Right cardiac atrium (tissue), 5 donors: Measurements from ENCODE around the gene CSK. TPM values are rescaled to one million over a fixed set of nuclear protein-coding genes. Genes with fewer than 3 reads are reported as not detected.
"Not testable (repeated sequence)": the region's sequence is repeated elsewhere in the genome, so short reads cannot be mapped to it uniquely, and the experiment has no call there.

ENCODE experiments used
- ATAC-seq, 2 donors: fragments of 200-7000 bp; cut with Tn5 transposase; one replicate each; pipeline versions ENCODE4 v1.8.0 to v1.9.1; 2020; ENCODE audit warnings: moderate library complexity in 2 of 2, mild to moderate bottlenecking in 1 of 2
- DNase-seq, 3 donors: peaks; one replicate each; pipeline ENCODE4 v3.0.0-alpha.2; 2020
- H3K27ac ChIP-seq: one replicate; pipeline ENCODE4 v1.5.1; 2013; ENCODE audit warnings: mild to moderate bottlenecking, low read length, control low read depth, moderate library complexity
- H3K27me3 ChIP-seq: one replicate; pipeline ENCODE4 v1.6.1; 2013; ENCODE audit not compliant: control insufficient read depth, insufficient read depth
- H3K4me1 ChIP-seq: one replicate; pipeline ENCODE4 v1.6.1; 2013; ENCODE audit warnings: low read length; ENCODE audit not compliant: control insufficient read depth, insufficient read depth
- H3K4me3 ChIP-seq: one replicate; pipeline ENCODE4 v1.5.1; 2013; ENCODE audit warnings: low read length, control low read depth
- H3K9me3 ChIP-seq: one replicate; pipeline ENCODE4 v1.6.1; 2013; ENCODE audit warnings: low read length; ENCODE audit not compliant: control insufficient read depth
- WGBS: extraction: QIAGEN DNeasy Blood & Tissue Kit; methylation state at CpG from one replicate; pipeline ENCODE4 v1.1.7; 2013; 5-methylcytosine and 5-hydroxymethylcytosine counted together
- intact Hi-C, 4 donors: fragments of 100-400 bp; cut with DNase I; formaldehyde crosslinking; loops; one replicate each; pipeline versions ENCODE4 v1.11.0 to v1.14.0; 2022 to 2023
- long read RNA-seq, 4 donors: library from polyadenylated mRNA; unstranded; transcript quantifications; one replicate each; pipeline ENCODE4 v2.0.0, GENCODE V29; 2020 to 2021
- polyA plus RNA-seq: library from polyadenylated mRNA; stranded (reverse); fragments of 200-250 nt; gene quantifications from one replicate; pipeline ENCODE4 v1.2.3, GENCODE V29; 2013
- total RNA-seq, 4 donors: library from RNA; stranded (reverse); fragmentation: NEBNext Ultra II Directional; extraction: Animal tissue kit (Norgen Biotek cat#: 25700); gene quantifications; one replicate each; pipeline ENCODE4 v1.2.1, GENCODE V29; 2021
- donor health status: healthy with polysubstance abuse.
- donor health status: DM: no; HTN: yes; CAD: no.
- donor health status: DM: no; HTN: no; CAD: no.
- donor health status: DM: no; HTN: yes; CAD: no; lungs with severe emphysema.
- donor health status: DM: yes; HTN: yes; CAD: no.

Gene CSK
- total RNA-seq (10 to 100 TPM; 52.9 to 68.3 (median 60.9) TPM), polyA plus RNA-seq (44.3 TPM)
- long read RNA-seq, donor 1, transcript CSK-201 (13 exons, 2,767 nt), result major isoform, 72 of 127 reads
- long read RNA-seq, donor 1, partial matches to known transcripts, result 48 of 127 reads
- long read RNA-seq, donor 1, other reads (novel, unspliced or antisense), result 7 of 127 reads
- long read RNA-seq, donor 2, transcript CSK-201 (13 exons, 2,767 nt), result major isoform, 37 of 57 reads
- long read RNA-seq, donor 2, partial matches to known transcripts, result 14 of 57 reads
- long read RNA-seq, donor 2, other reads (novel, unspliced or antisense), result 2 of 57 reads
- long read RNA-seq, donor 3, transcript CSK-201 (13 exons, 2,767 nt), result major isoform, 32 of 75 reads
- long read RNA-seq, donor 3, transcript CSK-202 (14 exons, 1,900 nt), result minor isoform, 13 of 75 reads
- long read RNA-seq, donor 3, partial matches to known transcripts, result 27 of 75 reads
- long read RNA-seq, donor 3, other reads (novel, unspliced or antisense), result 3 of 75 reads
- long read RNA-seq, donor 4, transcript CSK-201 (13 exons, 2,767 nt), result major isoform, 33 of 58 reads
- long read RNA-seq, donor 4, partial matches to known transcripts, result 17 of 58 reads
- long read RNA-seq, donor 4, other reads (novel, unspliced or antisense), result 6 of 58 reads

DNA sequence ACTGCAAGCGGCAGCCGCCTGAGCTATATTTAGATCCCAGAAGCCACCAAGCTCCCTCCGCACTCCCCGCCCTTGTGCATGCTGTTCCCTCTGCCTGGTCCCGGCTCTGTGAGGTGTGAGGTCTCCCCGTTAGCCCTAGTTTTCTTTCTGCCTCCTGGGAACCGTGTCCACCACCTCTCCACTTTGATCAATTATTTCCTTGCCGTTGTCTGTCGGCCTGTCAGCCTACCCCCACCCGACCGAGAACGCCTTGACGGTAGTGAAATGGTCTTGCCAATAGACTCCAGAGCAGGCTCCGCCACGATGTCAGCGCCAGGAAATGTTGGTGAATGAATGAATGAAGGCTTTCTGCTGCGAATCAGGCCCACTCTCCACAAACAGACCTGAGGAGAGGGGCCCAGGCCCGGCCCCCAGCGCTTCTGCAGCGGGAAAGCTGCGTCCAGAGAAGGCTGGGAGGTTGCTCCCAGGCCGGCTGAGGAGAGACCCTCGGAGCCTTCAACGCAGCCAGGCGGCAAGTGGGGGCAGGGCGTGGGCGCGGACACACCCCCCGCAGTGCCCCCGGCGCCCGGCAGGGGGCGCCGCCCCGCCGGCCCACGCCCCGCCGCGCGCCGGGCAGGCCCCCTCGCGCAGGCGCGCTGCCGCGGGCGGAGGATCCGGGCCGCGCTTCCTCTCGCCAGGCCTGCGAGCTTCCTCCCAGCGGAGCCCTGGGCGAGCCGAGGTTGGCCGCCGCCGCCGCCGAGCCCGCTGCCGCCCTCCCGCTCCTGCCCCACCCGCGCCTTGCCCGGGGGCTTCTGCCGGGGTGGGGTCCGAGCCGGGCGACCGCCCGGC, at the start of gene CSK:
Gene CSK (plus strand): TSS at position 650 of the 828 bp plus-strand sequence. CDS start 16,218 bp downstream, outside the sequence.
- intact Hi-C loops, result loop anchor here in 2 of 4 donors (5.0 to 10.0 kb wide), 2 partner anchors 51 to 53 kb away; no protein-coding TSS in a partner anchor
- peaks cover 22% of the 10 kb centered on the region for H3K4me1 ChIP-seq
- ATAC-seq (peak; percentile 53 to 56), DNase-seq (peak; percentile 83 to 94 (median 92))
- H3K27ac ChIP-seq, result peak within 1 kb of the TSS; percentile 94
- H3K4me3 ChIP-seq, result peak within 1 kb of the TSS; percentile 96
- under 1% methylated on average over 74 of the region's 74 CpGs for WGBS
- H3K27me3 ChIP-seq, result no peaks in the 10 kb centered on the region
- H3K9me3 ChIP-seq, result no peaks in the 10 kb centered on the region

DNA sequence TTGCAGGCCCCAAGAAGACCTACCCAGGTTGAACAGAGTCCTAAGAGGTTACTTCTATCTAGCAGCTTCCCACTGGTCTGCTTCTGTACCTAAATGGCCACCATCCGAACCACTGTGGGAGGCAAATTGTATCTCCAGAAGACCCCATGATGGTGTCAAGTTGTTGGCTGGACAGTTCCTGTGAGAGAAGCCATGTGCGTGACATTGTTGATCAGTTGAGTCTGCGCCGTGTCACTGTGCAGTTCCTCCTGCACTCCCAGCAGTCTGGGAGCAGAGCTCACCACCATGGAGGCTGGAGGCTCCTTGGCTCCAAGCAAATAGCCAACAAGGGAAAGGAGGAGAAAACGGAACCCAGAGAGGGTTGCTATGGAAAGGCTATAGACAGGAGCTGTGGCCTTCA, 49.0 kb upstream of the CSK start:
- whole genome bisulfite sequencing, result 88% methylated on average over 5 of the region's 5 CpGs
- Histone ChIP-seq H3K4me3 (no peak overlapping the region), H3K27ac (no peak overlapping the region), H3K4me1 (no peaks in the 10 kb centered on the region), H3K27me3 (no peaks in the 10 kb centered on the region), H3K9me3 (no peaks in the 10 kb centered on the region)
- intact Hi-C loops, result no loop called here
- DNase-seq (no peak), ATAC-seq (no peak)

DNA sequence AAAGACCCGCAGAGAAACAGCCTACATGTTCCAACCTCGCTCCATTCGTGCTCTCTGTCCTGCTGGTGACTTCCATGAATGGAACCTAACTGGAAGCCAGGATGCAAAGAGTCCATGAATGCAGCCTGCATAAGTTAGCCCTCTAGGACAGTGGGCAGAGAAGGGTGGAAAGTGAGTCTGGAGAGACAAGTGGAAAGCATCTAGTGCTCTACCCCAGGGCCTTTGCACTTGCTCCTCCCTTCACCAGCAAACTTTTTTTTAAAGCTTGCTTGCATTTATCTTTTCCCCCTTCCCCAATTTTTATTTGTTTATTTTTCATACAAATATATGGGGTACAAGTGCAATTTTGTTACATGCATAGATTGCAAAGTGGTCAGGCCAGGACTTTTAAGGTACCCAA, 48.6 kb upstream of the CSK start:
- intact Hi-C loops, result no loop called here
- no peaks in the 10 kb centered on the region for H3K27me3 ChIP-seq
- H3K4me3 ChIP-seq, result no peak overlapping the region
- no peak for ATAC-seq
- no peak for DNase-seq
- WGBS, result 91% methylated on average over 3 of the region's 3 CpGs
- H3K4me1 ChIP-seq, result no peaks in the 10 kb centered on the region
- no peak overlapping the region for H3K27ac ChIP-seq
- H3K9me3 ChIP-seq, result no peaks in the 10 kb centered on the region

DNA sequence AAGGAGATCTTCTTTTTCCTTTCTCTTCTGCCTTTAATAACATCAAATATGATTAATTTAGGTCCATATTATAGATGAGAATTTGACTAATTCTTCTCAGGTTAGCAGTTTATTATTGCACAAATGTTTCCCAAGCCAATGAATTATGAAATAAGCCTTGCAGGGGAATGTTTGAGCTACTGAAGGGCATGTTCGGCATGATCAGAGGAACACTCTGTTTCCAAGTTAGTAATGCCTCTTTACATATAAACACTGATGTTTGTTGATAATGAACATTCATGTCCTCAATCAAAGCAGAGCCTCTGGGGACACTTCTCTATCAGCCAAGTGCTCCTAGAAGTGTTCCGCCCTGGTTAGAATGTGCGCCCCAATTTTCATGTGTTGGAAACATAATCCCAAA, 46.6 kb upstream of the CSK start:
- no peaks in the 10 kb centered on the region for H3K4me1 ChIP-seq
- no peaks in the 10 kb centered on the region for H3K27me3 ChIP-seq
- H3K4me3 ChIP-seq, result no peak overlapping the region
- WGBS, result 88% methylated on average over 3 of the region's 3 CpGs
- ATAC-seq (no peak), DNase-seq (no peak)
- no peak overlapping the region for H3K27ac ChIP-seq
- intact Hi-C loops, result no loop called here
- H3K9me3 ChIP-seq, result no peaks in the 10 kb centered on the region

DNA sequence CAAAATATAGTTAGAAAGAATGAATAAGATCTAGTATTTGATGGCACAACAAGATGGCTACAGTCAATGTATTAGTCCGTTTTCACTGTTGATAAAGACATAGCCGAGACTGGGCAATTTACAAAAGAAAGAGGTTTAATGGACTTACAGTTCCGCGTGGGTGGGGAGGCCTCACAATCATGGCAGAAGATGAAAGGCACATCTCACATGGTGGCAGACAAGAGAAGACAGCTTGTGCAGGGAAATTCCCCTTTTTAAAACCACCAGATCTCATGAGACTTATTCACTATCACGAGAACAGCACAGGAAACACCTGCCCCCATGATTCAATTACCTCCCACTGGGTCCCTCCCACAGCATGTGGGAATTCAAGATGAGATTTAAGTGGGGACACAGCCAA, 43.6 kb upstream of the CSK start:
- intact Hi-C loops, H3K27me3 ChIP-seq, ATAC-seq, H3K4me1 ChIP-seq, DNase-seq, H3K9me3 ChIP-seq, H3K4me3 ChIP-seq, H3K27ac ChIP-seq: not testable (repeated sequence)
- WGBS, result 53% methylated on average over 5 of the region's 5 CpGs

DNA sequence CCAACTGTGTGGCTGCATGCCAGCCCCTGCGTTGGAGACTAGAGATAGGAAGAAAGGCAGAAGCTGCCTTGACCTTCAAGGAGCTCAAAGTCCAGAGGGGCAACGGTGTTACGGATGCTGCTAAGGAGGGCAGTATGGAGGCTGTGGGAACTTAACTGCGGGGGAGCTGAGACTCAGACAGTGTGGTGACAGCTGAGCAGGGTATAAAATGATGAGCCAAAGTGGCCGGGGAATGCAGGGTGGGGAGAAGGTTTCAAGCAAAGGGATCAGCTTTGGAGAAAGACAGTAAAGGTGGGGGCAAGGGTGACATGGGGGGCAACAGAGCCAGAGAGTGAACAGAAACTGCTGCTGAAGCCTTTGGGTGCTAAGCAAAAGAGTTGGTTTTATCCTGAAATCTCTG, 39.5 kb upstream of the CSK start:
- H3K27me3 ChIP-seq, result no peaks in the 10 kb centered on the region
- DNase-seq (no peak), ATAC-seq (no peak)
- intact Hi-C loops, result no loop called here
- H3K27ac ChIP-seq, result no peak overlapping the region
- WGBS, result 76% methylated on average over 5 of the region's 5 CpGs
- H3K9me3 ChIP-seq, result no peaks in the 10 kb centered on the region
- no peak overlapping the region for H3K4me3 ChIP-seq
- H3K4me1 ChIP-seq, result no peaks in the 10 kb centered on the region

DNA sequence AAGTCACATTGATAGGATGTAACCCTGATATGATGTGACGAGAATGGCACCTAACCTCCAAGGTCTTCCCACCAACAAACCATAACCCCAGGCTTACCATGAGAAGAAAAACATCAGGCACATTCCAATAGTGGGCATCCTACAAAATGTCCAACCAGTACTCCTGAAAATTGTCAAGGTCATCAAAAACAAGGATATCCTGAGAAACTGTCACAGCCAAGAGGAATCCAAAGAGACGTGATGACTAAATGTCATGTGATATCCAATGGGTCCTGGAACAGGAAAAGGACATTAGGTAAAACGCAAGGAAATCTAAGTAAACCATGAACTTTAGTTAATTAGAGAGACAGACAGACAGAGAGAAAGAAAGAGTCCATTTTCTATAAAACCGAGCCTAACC, 35.5 kb upstream of the CSK start:
- 53% methylated on average over 4 of the region's 4 CpGs for WGBS
- intact Hi-C loops, result no loop called here
- DNase-seq (no peak), ATAC-seq (no peak)
- H3K4me3 ChIP-seq, result no peak overlapping the region
- H3K27me3 ChIP-seq, result no peaks in the 10 kb centered on the region
- H3K4me1 ChIP-seq, result no peaks in the 10 kb centered on the region
- no peak overlapping the region for H3K27ac ChIP-seq
- no peaks in the 10 kb centered on the region for H3K9me3 ChIP-seq

DNA sequence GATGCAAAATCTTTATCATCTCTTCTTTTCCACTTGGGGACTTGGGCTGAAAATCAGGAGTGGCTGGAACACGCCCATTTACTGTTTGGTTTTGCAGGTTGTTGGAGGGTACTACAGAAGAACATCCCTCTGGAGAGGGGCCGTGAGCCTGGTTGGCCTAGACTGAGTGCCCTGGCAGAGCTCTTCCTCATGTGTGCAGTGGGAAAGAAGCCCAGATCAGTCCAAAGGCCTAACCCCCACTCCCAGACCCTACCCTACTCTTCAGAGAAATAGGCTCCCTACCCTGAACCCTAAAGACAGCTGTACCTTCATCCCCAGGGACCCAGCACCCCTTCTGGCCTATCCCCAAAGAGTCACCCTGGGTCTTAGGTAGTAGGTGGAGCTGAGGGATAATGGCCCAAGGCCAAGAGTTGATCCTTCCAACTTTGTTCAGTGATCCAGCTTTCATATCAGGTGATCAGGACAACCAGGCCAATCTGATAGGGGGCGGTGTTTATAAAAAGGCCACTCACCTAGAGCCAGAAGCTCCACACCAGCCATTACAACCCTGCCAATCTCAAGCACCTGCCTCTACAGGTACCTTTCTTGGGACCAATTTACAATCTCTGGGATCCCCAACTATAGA, 33.4 kb upstream of the CSK start, which contains the start of gene CYP1A2:
Gene CYP1A2 (plus strand): TSS at position 524 of the 625 bp plus-strand sequence. CDS start 894 bp downstream, outside the sequence.
- Histone ChIP-seq H3K4me3 (no peak within 1 kb of the TSS), H3K27me3 (no peaks in the 10 kb centered on the region), H3K27ac (no peak within 1 kb of the TSS), H3K9me3 (no peaks in the 10 kb centered on the region), H3K4me1 (no peaks in the 10 kb centered on the region)
- ATAC-seq (no peak), DNase-seq (no peak)
- 80% methylated on average over 3 of the region's 3 CpGs for WGBS
- intact Hi-C loops, result no loop called here

DNA sequence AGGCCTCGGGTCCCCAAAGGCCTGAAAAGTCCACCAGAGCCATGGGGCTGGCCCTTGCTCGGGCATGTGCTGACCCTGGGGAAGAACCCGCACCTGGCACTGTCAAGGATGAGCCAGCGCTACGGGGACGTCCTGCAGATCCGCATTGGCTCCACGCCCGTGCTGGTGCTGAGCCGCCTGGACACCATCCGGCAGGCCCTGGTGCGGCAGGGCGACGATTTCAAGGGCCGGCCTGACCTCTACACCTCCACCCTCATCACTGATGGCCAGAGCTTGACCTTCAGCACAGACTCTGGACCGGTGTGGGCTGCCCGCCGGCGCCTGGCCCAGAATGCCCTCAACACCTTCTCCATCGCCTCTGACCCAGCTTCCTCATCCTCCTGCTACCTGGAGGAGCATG, 32.0 kb upstream of the CSK start:
- WGBS, result 87% methylated on average over 20 of the region's 20 CpGs
- no peaks in the 10 kb centered on the region for H3K9me3 ChIP-seq
- H3K4me3 ChIP-seq, result no peak overlapping the region
- no peaks in the 10 kb centered on the region for H3K4me1 ChIP-seq
- ATAC-seq (peak in 1 of 2 donors; percentile 29), DNase-seq (no peak)
- intact Hi-C loops, result no loop called here
- no peaks in the 10 kb centered on the region for H3K27me3 ChIP-seq
- H3K27ac ChIP-seq, result no peak overlapping the region

DNA sequence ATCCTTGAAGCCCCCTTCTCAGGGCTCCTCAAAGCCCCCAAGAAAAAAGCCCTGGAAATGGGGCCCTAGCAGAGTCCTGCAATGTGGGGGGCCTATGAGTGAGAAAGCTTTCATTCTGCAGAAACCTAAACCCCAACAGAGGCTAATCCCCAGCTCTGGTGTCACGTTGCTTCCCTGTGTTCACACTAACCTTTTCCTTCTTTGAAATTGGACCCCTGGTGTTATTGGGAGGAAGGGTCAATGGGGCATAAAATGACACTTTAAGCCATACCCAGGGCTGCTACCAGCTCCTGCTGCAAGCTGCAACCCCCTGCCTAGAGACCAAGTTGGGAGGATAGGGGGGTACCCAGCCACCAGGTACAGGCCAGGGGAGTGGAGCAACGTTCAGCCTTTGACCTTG, 31.1 kb upstream of the CSK start:
- ATAC-seq (no peak), DNase-seq (no peak)
- Histone ChIP-seq H3K9me3 (no peaks in the 10 kb centered on the region), H3K27me3 (no peaks in the 10 kb centered on the region), H3K4me1 (no peaks in the 10 kb centered on the region), H3K27ac (no peak overlapping the region), H3K4me3 (no peak overlapping the region)
- intact Hi-C loops, result no loop called here
- WGBS, result 48% methylated on average over 2 of the region's 2 CpGs
